Measurements from ENCODE around the gene JDP2.
"Not testable (repeated sequence)": the region's sequence is repeated elsewhere in the genome, so short reads cannot be mapped to it uniquely, and the experiment has no call there.

JDP2 gene, protein sequence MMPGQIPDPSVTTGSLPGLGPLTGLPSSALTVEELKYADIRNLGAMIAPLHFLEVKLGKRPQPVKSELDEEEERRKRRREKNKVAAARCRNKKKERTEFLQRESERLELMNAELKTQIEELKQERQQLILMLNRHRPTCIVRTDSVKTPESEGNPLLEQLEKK

DNA sequence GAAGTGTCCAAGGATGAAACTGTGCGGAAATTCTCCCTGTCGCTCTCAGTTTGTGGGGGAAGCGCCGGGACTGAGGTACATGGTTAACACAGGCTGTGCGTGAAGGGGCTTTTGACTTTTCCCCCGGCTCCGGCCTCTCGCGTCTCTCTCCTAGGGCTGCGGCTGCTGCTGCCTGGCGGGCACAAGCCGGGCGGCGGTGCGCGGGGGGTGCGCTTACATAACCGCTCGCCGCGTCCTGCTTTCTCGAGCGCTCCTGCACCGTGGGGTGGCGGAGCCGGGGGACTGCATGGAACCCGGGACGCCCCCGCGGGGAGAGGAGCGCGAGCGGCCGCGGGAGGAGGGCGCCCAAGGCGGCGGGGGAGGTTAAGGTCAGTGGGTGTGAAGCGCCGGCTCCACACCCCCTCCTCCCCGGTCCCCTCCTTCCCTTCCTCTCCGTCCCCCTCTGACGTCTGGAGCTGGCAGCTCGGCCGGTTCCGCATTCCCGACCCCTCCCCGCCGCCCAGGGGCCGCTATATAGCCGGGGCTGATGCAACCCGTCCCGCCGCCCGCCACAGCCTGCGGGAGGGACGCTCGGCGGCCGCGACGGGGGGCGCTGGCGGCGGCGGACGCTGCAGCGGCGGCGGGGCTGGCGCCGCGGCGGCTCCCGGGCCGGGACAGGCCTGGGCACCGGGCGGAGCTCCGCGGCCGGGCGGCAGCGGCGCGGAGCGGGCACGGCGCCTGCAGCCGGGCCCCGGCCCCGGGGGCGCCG is at the start of gene JDP2:
TSS of gene JDP2 (plus strand) at position 541 of the 748 bp plus-strand sequence. CDS start 9,899 bp downstream, outside the sequence.
- DNase-seq = peak; percentile 63

DNA sequence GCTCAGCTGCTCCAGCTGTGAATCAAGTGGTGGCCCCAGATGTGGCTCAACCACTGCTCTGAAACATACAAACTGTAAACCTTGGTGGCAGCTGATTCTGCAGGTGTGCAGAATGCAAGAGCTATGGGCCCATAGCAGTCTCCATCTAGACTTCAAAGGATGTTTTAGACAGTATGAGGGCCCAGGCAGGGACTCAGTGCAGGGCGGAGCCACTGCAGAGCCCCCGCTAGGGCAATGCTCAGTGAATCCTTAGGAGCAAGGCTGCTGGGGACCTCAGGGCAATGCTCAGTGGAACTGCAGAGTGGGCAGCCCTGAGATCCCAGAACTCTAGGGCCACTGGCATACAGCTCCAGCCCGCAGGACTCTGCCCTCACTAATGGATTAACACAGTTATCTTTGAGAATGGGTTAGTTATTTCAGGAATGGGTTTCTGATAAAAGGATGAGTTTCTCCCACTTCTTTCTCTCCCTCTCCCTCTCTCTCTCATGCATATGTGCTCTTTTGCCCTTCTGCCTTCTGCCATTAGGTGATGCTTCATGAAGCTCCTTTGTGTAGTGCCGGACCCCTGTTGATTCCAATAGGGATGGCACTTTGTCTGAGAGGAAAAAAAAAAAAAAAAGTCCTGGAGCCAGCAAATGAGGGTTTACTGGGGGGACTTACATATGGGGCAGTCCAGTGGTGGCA is 48.4 kb upstream of the JDP2 start:
- DNase-seq = no peak

DNA sequence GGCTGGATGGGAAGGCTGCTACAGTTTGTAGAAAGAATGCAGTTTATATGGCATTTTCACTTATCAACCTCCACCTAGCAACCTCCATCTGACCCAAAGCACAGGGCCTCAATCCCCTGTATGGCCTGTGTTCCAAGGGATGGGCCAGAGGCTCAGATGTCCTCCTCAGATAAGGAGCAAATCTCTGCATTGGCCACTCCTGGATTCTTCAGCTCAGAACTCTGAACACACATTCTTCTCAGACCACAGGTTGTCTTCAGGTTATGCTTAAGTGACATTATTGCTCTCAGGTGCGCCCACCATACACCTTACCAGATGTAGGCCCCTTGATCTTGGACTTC is 47.9 kb upstream of the JDP2 start:
- no peak for DNase-seq

DNA sequence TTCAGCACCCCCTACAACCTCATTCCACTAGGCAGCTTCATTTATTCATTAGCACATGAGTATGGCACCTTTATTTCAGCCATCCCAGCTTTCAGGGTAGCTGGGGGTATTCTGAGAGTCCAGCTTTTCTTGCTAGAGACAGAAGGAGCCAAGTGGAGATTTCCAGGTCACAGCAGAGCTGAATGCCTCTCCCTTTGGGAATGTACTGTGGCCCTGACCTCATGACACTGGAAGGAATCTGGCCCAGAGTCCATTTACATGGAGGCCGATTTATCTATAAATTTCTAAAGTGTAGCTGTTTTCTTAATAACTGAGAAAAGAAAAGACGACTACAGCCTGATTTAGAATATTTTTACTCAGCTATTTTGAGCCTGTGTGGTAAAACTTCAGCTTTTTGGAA is 47.2 kb upstream of the JDP2 start:
- no peak for DNase-seq

DNA sequence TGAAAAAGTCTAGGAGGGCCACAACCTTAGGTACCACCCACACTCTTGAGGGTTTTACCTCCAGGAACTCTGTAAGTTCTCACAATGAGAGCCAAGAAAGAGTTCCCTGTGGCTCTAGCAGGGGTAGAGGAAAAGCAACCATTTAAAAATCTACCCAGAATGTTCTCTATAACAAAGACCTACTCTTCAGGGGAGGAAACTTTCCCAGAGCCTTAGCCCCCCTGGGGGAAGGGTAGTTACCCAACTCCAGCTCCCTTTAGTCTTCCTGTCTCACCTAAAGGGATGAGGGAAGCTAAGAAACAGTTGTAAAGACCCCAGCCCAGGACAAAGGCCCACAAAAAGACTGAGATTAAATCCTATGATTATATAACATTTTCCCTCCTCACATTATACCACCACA is 46.2 kb upstream of the JDP2 start:
- DNase-seq = no peak

DNA sequence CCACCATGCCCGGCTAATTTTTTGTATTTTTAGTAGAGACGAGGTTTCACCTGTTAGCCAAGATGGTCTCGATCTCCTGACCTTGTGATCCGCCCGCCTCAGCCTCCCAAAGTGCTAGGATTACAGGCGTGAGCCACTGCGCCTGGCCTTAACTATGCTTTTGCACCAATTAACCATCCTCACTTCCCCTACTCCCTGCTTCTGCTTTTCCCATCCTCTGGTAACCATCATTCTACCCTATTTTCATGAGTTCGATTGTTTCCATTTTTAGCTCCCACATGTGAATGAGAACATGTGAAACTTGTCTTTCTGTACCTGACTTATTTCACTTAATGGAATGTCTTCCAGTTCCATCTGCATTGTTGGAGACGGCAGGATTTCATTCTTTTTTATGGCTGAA is 44.6 kb upstream of the JDP2 start:
- DNase-seq = not testable (repeated sequence)

DNA sequence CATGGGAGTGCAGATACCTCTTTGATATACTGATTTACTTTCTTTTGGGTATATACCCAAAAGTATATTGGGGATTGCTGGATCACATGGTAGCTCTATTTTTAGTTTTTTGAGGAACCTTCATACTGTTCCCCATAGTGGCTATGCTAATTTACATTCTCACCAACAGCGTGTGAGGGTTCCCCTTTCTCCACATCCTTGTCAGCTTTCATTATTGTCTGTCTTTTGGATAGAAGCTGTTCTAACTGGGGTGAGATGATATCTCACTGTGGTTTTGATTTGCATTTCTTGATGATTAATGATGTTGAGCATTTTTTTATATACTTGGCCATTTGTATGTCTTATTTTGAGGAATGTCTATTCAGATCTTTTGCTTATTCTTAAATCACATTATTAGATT is 44.1 kb upstream of the JDP2 start:
- no peak for DNase-seq

DNA sequence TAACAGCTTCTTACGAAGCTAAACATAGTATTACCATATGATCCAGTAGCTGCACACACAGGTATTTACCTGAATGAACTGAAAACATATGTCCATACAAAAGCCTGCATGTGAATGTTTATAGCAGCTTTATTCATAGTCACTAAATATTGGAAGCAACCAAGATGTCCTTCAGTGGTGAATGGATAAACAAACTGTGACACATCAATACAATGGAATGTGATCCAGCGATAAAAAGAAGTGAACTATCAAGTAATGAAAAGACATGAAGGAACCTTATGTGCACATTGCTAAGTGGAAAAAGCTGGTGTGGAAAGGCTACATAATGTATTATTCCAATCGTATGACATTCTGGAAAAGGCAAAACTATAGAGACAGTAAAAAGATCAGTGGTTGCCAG is 38.1 kb upstream of the JDP2 start:
- DNase-seq = no peak

DNA sequence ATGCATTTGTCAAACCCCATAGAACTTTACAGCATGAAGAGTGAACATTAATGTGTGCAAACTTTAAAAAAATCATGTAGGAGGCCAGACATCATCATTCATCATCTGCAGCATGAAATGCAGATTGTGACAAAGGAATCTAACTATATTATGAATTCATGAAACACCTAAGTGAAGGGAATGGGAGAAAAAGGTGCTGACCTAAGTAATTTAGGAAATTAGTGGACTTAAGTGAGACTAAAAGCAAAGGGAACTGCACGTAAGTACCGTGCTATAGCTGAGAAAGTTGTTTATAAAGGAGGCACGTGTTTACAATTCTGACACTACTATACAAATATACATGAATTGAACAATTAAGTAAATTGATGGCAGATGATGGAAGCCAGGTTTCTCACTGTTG is 37.6 kb upstream of the JDP2 start:
- DNase-seq = no peak

DNA sequence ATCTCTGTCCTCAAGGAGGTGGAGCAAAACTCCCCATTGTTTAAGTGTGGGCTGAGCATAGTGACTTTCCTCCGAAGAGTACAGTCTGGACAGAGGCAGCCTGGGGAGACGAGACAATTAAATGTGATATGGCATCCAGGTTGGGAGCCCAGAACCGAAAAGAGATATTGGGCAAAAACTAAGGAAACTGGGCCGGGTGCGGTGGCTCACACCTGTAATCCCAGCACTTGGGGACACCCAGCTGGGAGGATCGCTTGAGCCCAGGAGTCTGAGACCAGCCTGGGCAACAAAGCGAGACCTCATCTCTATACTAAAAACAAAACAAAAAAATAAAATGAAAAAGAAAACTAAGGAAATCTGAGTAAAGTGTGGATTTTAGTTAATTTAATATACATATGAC is 35.9 kb upstream of the JDP2 start:
- DNase-seq = no peak

DNA sequence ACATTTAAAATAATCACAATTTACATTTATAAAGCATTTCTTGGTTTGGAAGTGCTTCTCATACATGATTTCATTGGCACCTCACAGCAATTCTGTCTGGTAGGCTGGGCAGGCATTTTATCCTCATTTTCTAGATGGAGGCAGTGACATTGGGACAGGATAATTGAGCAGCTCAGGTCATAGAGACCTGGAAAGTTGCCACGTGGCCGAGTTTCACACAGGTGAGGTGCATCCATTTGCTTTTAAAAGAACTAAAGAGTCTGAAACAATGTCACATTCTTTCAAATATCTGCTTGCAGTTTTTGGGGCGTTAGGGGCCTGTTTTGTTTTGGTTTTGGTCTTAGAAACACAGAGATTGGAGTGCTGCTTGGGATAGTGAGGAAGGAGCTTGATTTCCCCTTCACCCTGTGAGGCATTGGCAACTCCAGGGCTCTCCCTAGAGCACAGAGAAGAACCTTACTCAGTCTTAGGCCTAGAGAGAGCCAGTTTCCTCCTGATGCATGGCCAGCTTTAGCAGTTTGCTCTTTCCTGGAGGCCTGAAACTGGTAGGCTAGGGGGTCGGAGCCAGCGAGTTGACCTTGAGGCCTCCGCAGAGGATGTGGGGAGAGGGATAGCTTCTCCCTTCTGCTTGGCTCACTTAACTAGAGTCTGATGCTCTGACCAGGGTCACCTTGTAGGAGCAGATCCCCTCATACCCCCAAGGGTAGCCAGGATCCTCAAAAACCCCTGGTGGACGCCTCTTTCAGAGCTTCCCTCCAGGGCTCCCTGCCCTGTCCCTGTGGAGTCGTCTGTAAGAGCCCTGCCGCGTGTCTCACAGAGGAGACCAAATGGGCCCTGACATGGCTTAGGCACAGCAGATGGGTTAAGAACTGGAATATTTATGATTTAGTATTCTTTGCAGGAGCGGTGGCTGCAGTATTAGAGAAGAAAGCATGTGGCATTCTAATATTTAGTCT is 34.9 kb upstream of the JDP2 start:
- DNase-seq = no peak

DNA sequence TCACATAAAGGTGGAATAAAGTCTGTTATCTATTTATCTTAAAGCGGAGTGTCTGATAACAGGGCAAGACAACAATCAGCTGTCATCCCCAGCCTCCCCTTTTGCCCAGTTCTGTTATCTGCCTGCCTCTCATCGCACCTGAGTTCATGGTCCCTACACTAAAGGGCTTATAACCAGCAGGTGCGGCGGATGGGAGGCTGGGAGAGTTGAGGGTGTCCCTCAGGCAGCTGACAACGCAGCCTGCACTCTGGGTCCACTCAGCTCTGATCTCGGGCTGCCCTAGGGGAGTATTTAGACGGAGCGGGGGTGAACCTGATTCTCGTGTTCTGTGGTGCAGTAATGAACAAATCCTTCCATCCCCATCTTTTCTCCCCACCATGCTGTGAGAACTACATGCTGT is 34.0 kb upstream of the JDP2 start:
- DNase-seq = no peak

DNA sequence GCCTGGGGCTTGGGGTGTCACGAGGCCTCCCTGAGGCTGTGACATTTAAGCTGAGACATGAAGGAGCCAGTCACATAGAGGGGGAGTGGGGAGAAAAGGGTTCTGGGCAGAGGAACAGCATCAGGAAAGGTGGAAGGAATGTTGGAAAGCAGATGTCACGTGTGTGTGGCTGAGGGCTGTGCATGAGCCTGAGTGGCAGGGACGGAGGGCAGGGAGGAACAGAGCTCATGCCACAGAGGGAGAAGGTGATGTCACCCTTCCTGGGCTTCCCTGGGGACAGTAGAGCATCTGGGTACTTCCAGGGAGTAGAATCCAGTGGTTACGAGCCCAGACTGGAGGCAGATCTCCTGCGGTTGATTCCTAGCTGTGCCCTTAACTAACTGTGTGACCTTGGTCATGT is 32.0 kb upstream of the JDP2 start:
- DNase-seq = no peak

DNA sequence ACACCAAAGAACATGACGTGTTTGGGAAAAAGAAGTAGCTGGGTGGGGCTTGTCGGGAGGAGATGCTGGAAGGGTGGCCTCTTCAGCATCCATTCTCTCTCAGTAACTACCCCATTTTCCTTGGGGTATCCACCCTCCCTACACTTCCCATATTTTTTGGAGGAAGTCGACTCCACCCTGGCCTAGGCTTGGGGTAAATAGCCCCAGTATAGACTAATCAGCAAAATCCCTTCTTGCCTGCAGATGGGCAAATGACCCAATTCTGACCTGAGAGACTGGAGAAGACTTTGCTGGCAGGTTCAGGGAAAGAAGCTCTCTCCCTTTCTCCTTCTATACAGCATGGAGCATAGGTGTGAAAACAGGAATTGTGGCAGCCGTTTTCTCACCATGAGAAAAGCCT is 28.5 kb upstream of the JDP2 start:
- no peak for DNase-seq

DNA sequence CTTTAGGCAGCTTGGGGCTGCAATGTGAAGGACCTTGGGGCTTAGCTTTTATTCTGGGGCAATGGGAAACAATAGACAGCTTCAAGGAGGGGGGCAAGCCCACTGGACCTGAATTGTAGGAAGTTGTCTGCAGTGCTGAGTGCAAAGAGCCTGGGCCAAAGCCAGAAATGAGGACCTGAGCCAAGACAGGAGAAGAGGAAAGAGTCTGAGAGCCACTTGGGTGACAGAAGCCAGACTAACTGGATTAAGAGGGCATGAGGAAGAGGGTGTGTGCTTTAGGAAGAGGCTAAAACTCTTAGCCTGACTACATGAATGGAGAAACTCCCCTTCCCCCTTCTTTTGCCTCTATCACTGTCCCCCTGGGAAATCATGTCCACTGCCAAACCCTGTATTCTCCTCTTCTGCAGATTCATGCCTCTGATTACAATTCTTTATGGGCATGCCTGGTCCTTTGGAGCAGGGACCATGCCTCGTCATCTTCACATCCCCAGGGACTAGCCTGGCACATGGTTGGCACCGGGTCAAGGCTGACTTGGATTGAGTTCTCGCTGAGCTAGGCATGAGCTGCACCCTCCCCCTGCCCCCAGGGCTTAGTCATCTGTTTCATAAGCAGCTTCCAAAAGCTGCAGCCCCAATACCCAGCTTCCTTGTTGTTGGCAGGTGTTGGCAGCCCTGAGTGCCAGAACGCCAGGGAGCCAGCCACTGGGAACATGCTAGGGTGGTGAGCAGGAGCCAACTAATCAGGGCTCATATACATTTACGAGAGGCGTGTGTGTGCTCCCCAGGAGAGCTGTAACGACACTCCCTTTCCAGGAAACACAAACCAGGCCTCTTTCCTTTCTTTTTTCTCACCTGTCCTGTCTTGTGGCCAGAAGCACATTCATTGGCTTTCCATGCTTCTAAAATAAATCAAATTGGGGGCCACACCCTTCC is 27.7 kb upstream of the JDP2 start:
- DNase-seq = peak; percentile 52

DNA sequence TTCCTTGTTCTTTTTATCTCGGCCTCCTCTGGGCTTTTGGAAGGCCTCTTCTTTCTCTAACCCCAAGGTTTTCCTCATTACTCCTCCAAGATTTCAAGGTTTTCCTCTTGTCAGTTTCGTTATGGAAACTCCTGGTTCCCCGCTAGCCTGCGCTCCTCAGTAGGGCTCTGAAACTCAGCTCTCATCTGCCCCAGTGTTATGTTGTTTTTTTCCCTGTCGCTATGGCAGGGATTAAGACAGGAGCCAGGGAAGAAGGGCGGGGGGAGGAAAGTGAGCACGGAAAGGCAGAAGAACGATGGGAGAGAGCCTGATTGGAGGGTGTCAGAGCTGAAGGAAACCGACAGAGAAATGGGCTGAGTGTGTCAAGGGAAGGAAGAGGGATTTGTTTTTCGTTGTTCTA is 26.5 kb upstream of the JDP2 start:
- DNase-seq = peak; percentile 95

DNA sequence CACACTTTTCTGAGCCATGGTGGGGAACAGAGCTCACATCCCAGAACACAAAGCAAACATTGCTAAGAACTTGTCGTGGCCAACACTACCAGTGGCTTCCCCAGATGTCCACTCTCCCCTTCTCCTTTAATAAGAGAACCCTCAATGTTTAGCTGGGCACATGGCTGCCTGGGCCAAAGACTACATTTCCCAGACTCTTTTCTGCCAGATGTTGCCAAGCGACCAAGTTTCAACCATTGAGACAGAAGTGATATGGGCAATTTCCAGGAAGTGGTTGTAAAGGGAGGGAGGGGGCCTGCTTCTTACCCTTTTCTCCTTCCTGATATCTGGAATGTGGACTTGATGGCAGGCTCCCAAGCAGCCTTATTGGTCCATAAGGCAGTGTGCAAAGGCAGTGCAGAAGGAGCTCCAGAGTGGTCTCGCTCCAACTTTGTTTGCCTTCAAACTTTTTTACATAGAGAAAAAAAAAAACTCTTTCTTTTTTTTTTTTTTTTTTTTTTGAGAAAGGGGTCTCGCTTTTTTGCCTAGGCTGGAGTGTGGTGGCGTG is 24.9 kb upstream of the JDP2 start:
- no peak for DNase-seq

DNA sequence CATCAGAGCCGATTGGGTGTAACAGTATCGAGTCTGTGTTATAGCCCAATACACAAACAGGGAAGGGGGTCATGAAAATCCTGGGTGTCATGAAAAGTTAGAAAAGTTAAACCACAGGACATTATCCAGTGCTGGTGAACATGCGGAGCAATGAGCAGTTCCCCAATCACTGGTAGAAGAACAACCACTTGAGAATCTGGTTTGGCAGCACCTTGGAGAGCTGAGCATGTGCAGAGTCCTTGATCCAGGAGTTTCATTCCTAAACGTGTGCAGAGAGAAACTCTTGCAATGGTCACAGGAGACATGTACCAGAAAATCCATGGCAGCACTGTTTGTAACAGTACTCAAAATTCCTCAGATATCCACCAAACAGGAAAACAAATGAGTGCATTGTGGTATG is 23.0 kb upstream of the JDP2 start:
- no peak for DNase-seq

DNA sequence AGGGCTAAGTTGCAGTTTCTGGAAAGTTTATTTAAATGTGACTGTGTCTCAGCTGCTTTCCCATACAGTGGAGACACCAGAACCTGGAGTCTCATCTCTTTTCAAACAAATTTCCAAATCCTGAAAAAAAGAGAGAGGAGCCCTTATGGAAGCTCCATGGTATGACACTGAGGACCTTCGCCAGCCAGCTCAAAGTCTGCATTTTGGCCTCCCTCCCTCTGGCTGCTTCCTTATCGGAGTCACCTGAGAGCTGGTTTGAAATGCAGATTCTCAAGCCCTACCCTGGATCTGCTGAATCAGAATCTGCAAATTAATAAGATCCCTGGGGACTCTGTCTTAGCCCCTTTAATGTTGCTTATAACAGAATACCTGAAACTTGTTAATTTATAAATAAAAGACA is 21.7 kb upstream of the JDP2 start:
- DNase-seq = no peak

DNA sequence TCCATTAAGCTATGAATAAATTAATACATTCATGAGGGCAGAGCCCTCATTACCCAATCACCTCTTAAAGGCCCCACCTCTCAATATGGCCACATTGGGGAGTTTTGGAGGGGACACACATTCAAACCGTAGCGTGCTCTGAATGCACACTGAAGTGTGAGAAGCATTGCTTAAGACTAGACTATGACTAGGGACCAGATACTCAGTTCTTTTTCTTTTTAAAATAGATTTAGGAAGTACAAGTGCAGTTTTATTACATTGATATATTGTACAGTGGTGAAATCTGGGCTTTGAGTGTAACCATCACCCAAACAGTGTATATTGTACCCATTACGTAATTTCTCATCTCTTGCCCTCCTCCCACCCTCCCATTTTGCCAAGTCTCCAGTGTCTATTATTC is 21.0 kb upstream of the JDP2 start:
- no peak for DNase-seq

DNA sequence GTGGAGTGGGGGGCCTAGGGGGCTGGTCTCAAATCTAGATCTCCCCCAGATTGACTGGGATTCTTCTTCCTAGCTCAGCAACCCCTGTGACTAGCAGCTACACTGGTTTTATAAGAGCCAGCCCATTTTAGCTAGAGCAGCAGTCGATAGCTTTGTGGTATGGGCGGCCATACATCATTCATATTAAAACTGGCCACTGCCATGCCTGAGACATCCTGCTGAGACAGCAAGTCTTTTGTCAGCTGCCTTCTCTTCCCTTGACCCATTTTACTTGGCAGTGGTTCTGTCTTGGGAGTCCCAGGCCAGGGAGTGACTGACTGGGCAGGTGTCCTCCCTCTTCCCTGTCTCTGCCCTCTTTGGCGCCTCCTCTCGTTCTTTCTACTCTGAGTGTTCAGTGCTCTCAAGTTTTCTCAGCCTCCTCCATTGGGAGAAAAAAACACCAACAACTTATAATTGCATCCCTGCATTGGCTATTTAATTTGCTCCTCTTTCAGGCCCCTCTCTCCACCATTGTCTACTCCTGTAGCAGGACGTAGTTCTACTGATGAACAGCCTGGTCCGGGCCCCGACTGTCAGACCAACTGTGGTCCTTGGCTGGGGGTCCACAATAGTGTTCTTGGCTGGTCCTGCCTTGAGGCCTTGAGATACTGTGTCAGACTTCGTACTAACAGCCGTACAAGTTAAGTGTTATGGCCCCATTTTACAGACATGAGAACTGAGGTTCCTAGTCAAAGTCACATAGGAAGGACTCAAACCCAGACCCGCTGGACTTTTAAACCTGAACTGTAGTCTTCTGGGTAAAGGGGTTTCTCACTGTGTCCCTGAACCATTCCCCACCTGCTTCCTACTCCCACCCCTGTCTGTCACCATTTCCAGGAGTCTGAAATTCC is 18.3 kb upstream of the JDP2 start:
- no peak for DNase-seq

All from NCI-H82 (cell line).